ENCODE results near the gene ARF3. TPM values are rescaled to one million over a fixed set of nuclear protein-coding genes. Genes with fewer than 3 reads are reported as not detected.

ARF3 gene
- total RNA-seq, 1 experiment from 2014 or later = 166 TPM

DNA sequence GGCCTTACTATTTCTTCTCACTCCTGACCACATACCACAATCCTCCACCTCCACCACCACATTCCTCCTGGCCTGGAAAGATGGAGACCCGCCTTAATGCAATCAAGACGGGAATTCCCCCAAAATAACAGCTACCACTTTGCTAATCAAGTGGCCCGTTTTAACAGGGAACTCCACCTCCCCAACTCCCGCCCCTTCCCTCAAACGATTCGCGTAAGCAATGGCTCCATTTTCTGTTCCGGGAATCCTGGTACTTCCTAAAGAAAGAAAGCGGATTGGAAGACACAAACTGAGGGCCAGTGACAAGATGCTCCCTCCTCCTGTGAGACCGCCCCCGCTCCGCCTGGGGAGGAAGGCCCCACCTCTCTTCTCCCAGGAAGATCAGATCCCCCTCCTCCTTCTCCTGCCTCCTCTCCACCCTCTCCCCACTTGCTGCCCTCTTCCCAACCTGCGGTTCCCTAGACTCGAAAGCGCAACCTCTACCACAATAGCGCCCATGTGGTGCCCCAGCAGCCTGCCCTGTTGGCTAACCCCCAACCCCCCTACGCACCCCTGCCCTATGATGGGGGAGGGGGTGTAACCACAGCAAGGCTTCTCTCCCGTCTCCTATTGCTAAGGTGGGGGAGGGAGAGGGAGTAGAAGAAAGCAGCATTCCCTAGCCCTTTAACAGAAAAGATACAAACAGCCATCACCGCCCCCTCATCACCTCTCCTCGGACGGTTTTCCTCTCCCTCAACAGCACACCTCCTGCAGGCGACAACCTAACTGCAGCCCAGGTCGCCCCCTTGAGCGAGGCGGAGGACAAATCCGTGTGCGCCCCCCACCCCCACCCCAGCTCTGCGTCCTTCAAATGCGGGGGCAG, 777 bp downstream of the ARF3 start (continued):
- TF ChIP-seq, protein P1, sequence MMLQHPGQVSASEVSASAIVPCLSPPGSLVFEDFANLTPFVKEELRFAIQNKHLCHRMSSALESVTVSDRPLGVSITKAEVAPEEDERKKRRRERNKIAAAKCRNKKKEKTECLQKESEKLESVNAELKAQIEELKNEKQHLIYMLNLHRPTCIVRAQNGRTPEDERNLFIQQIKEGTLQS (IDR thresholded peaks at IDR 0.05) = no peak
- TF ChIP-seq POLR2A (IDR thresholded peaks at IDR 0.05; ENCODE audit: borderline replicate concordance, extremely low read depth, insufficient read depth, insufficient read length) (no peak), CEBPB (IDR thresholded peaks at IDR 0.05; ENCODE audit: low read depth) (no peak)
- TF ChIP-seq, protein P2, sequence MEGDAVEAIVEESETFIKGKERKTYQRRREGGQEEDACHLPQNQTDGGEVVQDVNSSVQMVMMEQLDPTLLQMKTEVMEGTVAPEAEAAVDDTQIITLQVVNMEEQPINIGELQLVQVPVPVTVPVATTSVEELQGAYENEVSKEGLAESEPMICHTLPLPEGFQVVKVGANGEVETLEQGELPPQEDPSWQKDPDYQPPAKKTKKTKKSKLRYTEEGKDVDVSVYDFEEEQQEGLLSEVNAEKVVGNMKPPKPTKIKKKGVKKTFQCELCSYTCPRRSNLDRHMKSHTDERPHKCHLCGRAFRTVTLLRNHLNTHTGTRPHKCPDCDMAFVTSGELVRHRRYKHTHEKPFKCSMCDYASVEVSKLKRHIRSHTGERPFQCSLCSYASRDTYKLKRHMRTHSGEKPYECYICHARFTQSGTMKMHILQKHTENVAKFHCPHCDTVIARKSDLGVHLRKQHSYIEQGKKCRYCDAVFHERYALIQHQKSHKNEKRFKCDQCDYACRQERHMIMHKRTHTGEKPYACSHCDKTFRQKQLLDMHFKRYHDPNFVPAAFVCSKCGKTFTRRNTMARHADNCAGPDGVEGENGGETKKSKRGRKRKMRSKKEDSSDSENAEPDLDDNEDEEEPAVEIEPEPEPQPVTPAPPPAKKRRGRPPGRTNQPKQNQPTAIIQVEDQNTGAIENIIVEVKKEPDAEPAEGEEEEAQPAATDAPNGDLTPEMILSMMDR (IDR thresholded peaks at IDR 0.05 in 2 of 3, conservative IDR thresholded peaks at IDR 0.05 in 1 of 3; ENCODE audit: borderline replicate concordance in 1 of 3, insufficient read depth in 1 of 3, low read depth in 2 of 3, low read length in 2 of 3) = peak in 1 of 3 experiments; percentile 20; a peak in 1 of 6 replicates

DNA sequence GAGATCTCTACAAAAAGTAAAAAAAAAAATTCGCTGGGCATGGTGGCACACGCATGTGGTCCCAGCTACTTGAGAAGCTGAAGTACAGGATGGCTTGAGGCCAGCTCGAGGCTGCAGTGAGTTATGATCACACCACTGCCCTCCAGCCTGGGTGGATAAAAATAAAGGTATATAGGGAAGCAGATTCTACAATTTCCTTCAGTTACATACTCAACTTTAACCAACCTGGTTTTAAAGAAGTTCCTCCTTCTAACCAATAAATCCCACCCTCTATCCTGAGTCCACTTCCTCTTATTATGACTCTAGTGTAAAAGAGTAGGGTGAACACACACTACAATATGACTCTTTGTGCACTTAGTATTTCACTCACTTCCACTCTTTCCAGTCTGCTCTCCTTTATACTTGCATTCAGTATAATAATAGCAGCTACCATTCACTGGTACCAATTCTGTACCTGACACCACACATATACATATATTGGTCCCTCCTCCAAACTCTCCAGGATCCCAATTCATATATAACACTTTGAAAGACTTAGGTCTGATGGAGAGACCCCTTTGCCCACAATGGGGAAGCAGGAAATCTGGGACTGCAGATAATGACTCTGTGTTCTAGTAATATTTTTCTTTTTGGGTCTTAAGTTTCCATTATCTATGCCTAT, 2.3 kb downstream of the ARF3 start:
- RAD21 ChIA-PET (ENCODE audit: low non-redundant PET in 1 of 2, low total read pairs in 2 of 2, uncharacterized antibody in 2 of 2, unreplicated experiment in 2 of 2) = no interaction called here
- peaks cover 68% of the 10 kb centered on the region for H3K79me2 ChIP-seq (ENCODE audit: insufficient read depth, low read length)
- no peak overlapping the region for H3K9ac ChIP-seq (ENCODE audit: low read length)
- H3K9me2 ChIP-seq (ENCODE audit: insufficient read depth) = no peaks in the 10 kb centered on the region
- H3K4me1 ChIP-seq (ENCODE audit: control insufficient read depth in 1 of 2, insufficient read depth in 2 of 2, low read length in 2 of 2) = peaks cover 3 to 14% of the 10 kb centered on the region in 2 experiments
- no peaks in the 10 kb centered on the region for H3K9me3 ChIP-seq (ENCODE audit: control insufficient read depth in 1 of 2, insufficient read depth in 1 of 2, low read depth in 1 of 2, low read length in 2 of 2)
- DNase-seq (ENCODE audit: low read depth, low spot score) (no peak), ATAC-seq (no peak)
- H3K36me3 ChIP-seq (ENCODE audit: control insufficient read depth in 1 of 2, insufficient read depth in 2 of 2, low read length in 2 of 2) = peaks cover 16 to 32% of the 10 kb centered on the region in 2 experiments
- POLR2A ChIA-PET = no interaction called here
- no peak overlapping the region for H2AFZ ChIP-seq (ENCODE audit: low read depth, low read length, poor library complexity, severe bottlenecking)
- CTCF ChIA-PET = no interaction called here
- peak overlapping the region in 1 of 2 experiments; percentile 95; a peak in 1 of 4 replicates for H3K4me3 ChIP-seq (replicated peaks in 1 of 2; ENCODE audit: low read depth in 1 of 2, low read length in 2 of 2)
- BruUV-seq (replicated peaks) = no TSS peak
- H3K27ac ChIP-seq (ENCODE audit: low read depth, low read length) = no peak overlapping the region
- H3K4me2 ChIP-seq (ENCODE audit: low read length) = peak overlapping the region; percentile 82; the same call in 1 of the 2 replicates
- H4K20me1 ChIP-seq (ENCODE audit: insufficient read depth) = peaks cover 13% of the 10 kb centered on the region; the same call in 1 of the 2 replicates
- H3K27me3 ChIP-seq (ENCODE audit: insufficient read depth, low read length) = no peaks in the 10 kb centered on the region
- intact Hi-C loops (cut with micrococcal nuclease) = no loop called here
- no peak for TF ChIP-seq RAD21 (IDR thresholded peaks at IDR 0.05; ENCODE audit: low read depth)
- no peak for TF ChIP-seq EZH2phosphoT487 (IDR thresholded peaks at IDR 0.05; ENCODE audit: borderline replicate concordance)
- TF ChIP-seq SP1 (IDR thresholded peaks at IDR 0.05; ENCODE audit: low read depth) = no peak
- no peak for TF ChIP-seq TCF7L2 (IDR thresholded peaks at IDR 0.05; ENCODE audit: borderline replicate concordance, extremely low read depth, insufficient read depth, insufficient read length)
- TF ChIP-seq ELF1 (IDR thresholded peaks at IDR 0.05; ENCODE audit: borderline replicate concordance, low read depth) = no peak
- TF ChIP-seq CEBPB (IDR thresholded peaks at IDR 0.05; ENCODE audit: low read depth) = no peak
- no peak for TF ChIP-seq ZNF274 (IDR thresholded peaks at IDR 0.05; ENCODE audit: low read depth, low read length)
- TF ChIP-seq, protein P2 (IDR thresholded peaks at IDR 0.05 in 2 of 3, conservative IDR thresholded peaks at IDR 0.05 in 1 of 3; ENCODE audit: borderline replicate concordance in 1 of 3, insufficient read depth in 1 of 3, low read depth in 2 of 3, low read length in 2 of 3) = no peak
- TF ChIP-seq, protein P3, sequence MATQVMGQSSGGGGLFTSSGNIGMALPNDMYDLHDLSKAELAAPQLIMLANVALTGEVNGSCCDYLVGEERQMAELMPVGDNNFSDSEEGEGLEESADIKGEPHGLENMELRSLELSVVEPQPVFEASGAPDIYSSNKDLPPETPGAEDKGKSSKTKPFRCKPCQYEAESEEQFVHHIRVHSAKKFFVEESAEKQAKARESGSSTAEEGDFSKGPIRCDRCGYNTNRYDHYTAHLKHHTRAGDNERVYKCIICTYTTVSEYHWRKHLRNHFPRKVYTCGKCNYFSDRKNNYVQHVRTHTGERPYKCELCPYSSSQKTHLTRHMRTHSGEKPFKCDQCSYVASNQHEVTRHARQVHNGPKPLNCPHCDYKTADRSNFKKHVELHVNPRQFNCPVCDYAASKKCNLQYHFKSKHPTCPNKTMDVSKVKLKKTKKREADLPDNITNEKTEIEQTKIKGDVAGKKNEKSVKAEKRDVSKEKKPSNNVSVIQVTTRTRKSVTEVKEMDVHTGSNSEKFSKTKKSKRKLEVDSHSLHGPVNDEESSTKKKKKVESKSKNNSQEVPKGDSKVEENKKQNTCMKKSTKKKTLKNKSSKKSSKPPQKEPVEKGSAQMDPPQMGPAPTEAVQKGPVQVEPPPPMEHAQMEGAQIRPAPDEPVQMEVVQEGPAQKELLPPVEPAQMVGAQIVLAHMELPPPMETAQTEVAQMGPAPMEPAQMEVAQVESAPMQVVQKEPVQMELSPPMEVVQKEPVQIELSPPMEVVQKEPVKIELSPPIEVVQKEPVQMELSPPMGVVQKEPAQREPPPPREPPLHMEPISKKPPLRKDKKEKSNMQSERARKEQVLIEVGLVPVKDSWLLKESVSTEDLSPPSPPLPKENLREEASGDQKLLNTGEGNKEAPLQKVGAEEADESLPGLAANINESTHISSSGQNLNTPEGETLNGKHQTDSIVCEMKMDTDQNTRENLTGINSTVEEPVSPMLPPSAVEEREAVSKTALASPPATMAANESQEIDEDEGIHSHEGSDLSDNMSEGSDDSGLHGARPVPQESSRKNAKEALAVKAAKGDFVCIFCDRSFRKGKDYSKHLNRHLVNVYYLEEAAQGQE (IDR thresholded peaks at IDR 0.05; ENCODE audit: low read depth) = no peak
- TF ChIP-seq POLR2AphosphoS5 (IDR thresholded peaks at IDR 0.05; ENCODE audit: low read depth, low read length) = no peak
- TF ChIP-seq CBX3 (IDR thresholded peaks at IDR 0.05; ENCODE audit: low read depth) = no peak

Data from HCT116 (cell line).